AG04449 (cell line): ENCODE measurements around the gene MAGEF1.

Experiments used
- CTCF ChIA-PET: fragments of 350-600 bp; formaldehyde crosslinking; extraction: SDS; loops from one replicate; lab custom pipeline; 2021; ENCODE audit warnings: antibody characterized with exemption; lab: Yijun Ruan, JAX
- POLR2A ChIA-PET: fragments of 400-600, 350-600 bp; formaldehyde crosslinking; extraction: SDS; loops from one replicate; lab custom pipeline; 2020; ENCODE audit warnings: antibody characterized with exemption, inconsistent platforms; lab: Yijun Ruan, JAX
- DNase-seq: peaks from one replicate; pipeline ENCODE4 v3.0.0-alpha.2; 2010; ENCODE audit warnings: low read depth, low spot score
- H3K4me3 ChIP-seq: 2 replicates; pipeline ENCODE4 v1.5.1; 2011; ENCODE audit warnings: low read depth, mild to moderate bottlenecking, control low read depth, low read length
- TF ChIP-seq, protein P1 (sequence below): IDR thresholded peaks from one replicate; pipeline ENCODE4 v1.5.1; 2011; ENCODE audit warnings: mild to moderate bottlenecking, moderate library complexity, low read length, control low read depth, inconsistent platforms; ENCODE audit not compliant: insufficient read depth; ENCODE audit errors: missing control alignments

Gene MAGEF1

DNA sequence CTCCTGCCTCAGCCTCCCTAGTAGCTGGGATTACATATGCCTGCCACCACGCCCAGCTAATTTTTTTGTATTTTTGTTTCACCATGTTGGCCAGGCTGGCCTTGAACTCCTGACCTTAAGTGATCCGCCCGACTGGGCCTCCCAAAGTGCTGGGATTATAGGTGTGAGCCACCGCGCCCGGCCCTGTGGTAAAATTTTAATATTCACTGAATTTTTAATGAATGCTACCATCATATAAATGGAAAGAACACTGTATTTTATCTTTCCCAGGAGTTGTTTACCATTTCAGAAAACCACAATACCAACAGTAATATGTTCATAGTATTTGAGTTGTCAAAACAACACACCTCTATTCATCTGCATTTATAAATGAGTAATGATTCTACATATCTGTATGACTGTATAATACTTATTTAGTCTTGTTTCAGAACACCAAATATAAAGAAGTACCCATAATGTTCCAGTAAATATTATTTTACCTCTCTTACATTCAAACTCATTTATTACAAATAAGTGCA is 16.2 kb upstream of the MAGEF1 start:
- no peak overlapping the region for H3K4me3 ChIP-seq
- DNase-seq, result no peak
- POLR2A ChIA-PET, result no interaction called here
- TF ChIP-seq, protein P1, sequence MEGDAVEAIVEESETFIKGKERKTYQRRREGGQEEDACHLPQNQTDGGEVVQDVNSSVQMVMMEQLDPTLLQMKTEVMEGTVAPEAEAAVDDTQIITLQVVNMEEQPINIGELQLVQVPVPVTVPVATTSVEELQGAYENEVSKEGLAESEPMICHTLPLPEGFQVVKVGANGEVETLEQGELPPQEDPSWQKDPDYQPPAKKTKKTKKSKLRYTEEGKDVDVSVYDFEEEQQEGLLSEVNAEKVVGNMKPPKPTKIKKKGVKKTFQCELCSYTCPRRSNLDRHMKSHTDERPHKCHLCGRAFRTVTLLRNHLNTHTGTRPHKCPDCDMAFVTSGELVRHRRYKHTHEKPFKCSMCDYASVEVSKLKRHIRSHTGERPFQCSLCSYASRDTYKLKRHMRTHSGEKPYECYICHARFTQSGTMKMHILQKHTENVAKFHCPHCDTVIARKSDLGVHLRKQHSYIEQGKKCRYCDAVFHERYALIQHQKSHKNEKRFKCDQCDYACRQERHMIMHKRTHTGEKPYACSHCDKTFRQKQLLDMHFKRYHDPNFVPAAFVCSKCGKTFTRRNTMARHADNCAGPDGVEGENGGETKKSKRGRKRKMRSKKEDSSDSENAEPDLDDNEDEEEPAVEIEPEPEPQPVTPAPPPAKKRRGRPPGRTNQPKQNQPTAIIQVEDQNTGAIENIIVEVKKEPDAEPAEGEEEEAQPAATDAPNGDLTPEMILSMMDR, result no peak
- CTCF ChIA-PET, result interaction anchor here (1.5 to 6.3 kb wide), 6 partner anchors 9 to 73 kb away, joined by 4 to 77 read pairs (median 17); no protein-coding TSS in a partner anchor

DNA sequence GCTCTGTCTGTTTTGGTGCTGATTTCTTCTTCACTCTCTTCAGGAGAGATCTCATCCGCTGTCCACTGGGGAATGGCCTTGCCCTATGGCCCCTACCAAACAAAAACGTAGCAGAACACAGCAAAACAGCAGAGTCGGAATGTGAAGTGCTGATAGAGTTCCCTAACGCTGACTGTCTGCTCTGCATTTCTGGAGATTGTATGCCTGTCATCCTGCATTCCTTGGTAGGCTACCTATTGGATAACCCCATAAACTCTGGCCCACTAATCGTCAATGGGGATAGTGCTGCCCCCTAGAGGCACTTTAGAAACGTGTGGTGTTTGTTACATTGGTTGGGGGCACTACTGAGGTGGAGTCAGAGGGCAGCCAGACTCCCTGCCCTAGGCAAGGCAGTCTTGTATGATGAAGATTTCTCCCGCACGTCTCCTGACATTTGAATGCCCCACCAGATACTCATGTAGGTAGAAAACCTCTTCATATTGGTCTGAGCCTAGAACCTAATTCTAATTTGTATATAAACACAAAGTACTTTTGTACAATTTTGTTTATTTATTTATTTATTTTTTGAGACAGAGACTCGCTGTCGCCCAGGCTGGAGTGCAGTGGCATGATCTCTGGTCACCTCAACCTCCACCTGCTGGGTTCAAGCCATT is 15.6 kb upstream of the MAGEF1 start:
- no peak overlapping the region for H3K4me3 ChIP-seq
- POLR2A ChIA-PET, result no interaction called here
- CTCF ChIA-PET, result interaction anchor here (0.6 to 6.3 kb wide), 22 partner anchors 9 to 170 kb away, joined by 3 to 77 read pairs (median 4); no protein-coding TSS in a partner anchor
- TF ChIP-seq, protein P1, result peak; percentile 77
- no peak for DNase-seq

DNA sequence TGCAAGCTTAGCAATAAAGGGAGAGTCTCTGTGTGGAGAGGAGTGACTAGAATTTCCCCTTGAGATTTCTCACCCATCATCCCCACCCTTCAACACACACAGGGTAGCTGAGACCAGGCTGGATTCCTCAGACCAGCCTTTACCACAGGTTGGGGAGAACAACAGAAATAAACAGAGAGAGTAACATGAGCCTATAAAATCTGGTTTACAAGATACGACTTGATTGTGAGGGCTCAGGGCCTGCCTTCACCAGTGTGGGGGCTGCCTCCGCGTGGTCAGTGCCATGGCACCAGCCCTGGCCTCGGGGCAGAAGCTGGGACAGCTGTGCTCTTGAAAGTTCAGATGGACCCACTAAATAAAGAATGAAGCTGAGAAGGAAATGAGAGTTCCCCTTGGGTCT is 14.6 kb upstream of the MAGEF1 start:
- DNase-seq, result no peak
- ChIA-PET POLR2A (no interaction called here), CTCF (interaction anchor here (0.6 to 6.3 kb wide), 22 partner anchors 9 to 169 kb away, joined by 3 to 77 read pairs (median 4); no protein-coding TSS in a partner anchor)
- H3K4me3 ChIP-seq, result no peak overlapping the region
- TF ChIP-seq, protein P1, result no peak

DNA sequence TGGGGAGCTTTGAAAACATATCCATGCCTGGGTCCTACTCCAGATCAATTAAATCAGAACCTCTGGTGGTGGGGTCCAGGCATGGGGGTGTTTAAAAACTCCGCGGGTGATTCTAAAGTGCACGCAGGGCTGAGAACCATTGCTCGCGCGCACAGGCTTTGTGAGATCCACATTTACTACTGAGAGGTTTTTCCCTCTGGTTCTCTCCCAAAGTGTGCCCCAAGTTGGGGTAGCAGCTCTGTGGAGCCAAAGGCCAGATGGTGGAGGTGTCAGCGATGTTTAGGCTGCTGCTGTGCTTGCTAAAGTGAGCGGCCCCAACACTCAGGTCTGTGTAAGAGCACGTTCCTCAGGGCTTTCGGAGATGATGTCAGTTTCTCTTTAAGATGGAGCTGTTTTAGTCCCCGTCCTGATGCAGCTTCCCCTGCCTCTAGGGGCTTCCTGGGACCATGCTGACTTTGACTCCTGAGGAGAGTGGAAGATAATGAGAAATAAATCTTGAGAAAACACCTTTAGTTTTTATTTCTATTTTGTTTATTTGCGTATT is 13.4 kb upstream of the MAGEF1 start:
- DNase-seq, result no peak
- H3K4me3 ChIP-seq, result no peak overlapping the region
- TF ChIP-seq, protein P1, result no peak
- ChIA-PET POLR2A (no interaction called here), CTCF (interaction anchor here (0.9 to 6.3 kb wide), 10 partner anchors 11 to 159 kb away, joined by 3 to 77 read pairs (median 4); no protein-coding TSS in a partner anchor)

DNA sequence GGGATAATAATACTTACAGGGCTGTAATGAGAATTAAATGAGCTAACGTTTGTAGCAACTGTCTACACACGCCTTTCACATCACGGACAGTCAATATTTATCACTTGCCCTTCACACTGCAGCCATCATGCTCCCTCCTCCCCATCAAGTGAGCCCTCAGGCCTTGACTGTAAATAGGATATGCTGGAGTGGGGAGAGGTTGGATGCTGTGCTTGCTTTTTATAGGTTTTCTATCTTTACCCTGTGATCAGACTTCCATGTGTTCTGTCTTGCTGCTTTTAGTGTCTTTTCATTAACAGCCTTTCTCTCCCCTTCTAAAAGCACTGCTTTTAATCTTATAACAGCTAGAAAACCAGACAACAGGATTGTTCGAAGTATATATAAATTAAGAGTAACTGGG is 12.8 kb upstream of the MAGEF1 start:
- DNase-seq, result no peak
- no peak overlapping the region for H3K4me3 ChIP-seq
- ChIA-PET CTCF (interaction anchor here (0.9 to 6.3 kb wide), 12 partner anchors 8 to 159 kb away, joined by 3 to 77 read pairs (median 4); no protein-coding TSS in a partner anchor), POLR2A (no interaction called here)
- TF ChIP-seq, protein P1, result no peak

DNA sequence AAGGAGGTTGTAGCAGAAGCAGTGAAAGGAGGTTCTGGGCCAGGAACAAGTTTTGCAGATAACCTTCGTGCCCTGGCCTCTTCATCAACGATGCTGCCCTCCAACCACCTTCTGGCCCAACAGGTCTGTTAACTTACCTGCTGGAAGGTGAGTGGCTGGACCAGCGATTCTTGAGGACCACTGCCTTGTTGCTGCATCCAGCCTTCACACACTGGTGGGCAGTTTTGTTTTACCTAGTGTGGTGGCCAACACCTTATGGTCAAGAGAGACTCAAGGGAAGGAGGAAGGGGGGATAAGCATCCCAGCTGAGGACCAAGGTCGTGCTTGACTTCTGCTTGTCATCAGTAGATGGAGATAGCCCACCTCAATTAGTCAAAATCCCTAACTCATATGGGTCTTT is 7.8 kb upstream of the MAGEF1 start:
- ChIA-PET POLR2A (no interaction called here), CTCF (interaction anchor here (1.1 to 3.8 kb wide), 4 partner anchors 7 to 18 kb away, joined by 3 to 32 read pairs (median 4); no protein-coding TSS in a partner anchor)
- no peak for DNase-seq
- H3K4me3 ChIP-seq, result no peak overlapping the region
- TF ChIP-seq, protein P1, result no peak
